Ishikawa (cell line): ENCODE measurements around the gene CST7.

Source experiments
- CEBPB ChIP-seq: IDR thresholded peaks from 2 replicates; pipeline ENCODE4 v1.6.1; 2012
- CREB1 ChIP-seq: IDR thresholded peaks from 2 replicates; pipeline ENCODE4 v1.6.1; 2012; ENCODE audit warnings: low read depth
- EGR1 ChIP-seq: IDR thresholded peaks from 2 replicates; pipeline ENCODE4 v1.6.1; 2012
- EP300 ChIP-seq: IDR thresholded peaks from 2 replicates; pipeline ENCODE4 v1.6.1; 2012; ENCODE audit warnings: borderline replicate concordance
- FOXM1 ChIP-seq: IDR thresholded peaks from 2 replicates; pipeline ENCODE4 v1.6.1; 2012; ENCODE audit warnings: low read depth, borderline replicate concordance
- MAX ChIP-seq: IDR thresholded peaks from 2 replicates; pipeline ENCODE4 v1.6.1; 2012
- NFIC ChIP-seq: IDR thresholded peaks from 2 replicates; pipeline ENCODE4 v1.6.1; 2012
- RAD21 ChIP-seq: IDR thresholded peaks from 2 replicates; pipeline ENCODE4 v1.6.1; 2012; ENCODE audit warnings: low read depth
- TAF1 ChIP-seq: IDR thresholded peaks from 2 replicates; pipeline ENCODE4 v1.6.1; 2012; ENCODE audit warnings: low read depth, mild to moderate bottlenecking
- TCF12 ChIP-seq: IDR thresholded peaks from 2 replicates; pipeline ENCODE4 v1.6.1; 2012; ENCODE audit warnings: low read depth
- TEAD4 ChIP-seq: IDR thresholded peaks from 2 replicates; pipeline ENCODE4 v1.6.1; 2012
- YY1 ChIP-seq: IDR thresholded peaks from 2 replicates; pipeline ENCODE4 v1.6.1; 2012; ENCODE audit warnings: low read depth
- ZBTB7A ChIP-seq: IDR thresholded peaks from 2 replicates; pipeline ENCODE4 v1.6.1; 2012; ENCODE audit warnings: low read depth
- TF ChIP-seq, protein P1 (sequence below): IDR thresholded peaks from 2 replicates; pipeline ENCODE4 v1.6.1; 2012; ENCODE audit warnings: low read depth, mild to moderate bottlenecking
- TF ChIP-seq, protein P2 (sequence below): IDR thresholded peaks from 2 replicates; pipeline ENCODE4 v1.6.1; 2012

CST7 gene

GRCh38 chr20:24960302-24960801 lies 11.3 kb downstream of the CST7 start:
- no peak for TF ChIP-seq CREB1

DNA sequence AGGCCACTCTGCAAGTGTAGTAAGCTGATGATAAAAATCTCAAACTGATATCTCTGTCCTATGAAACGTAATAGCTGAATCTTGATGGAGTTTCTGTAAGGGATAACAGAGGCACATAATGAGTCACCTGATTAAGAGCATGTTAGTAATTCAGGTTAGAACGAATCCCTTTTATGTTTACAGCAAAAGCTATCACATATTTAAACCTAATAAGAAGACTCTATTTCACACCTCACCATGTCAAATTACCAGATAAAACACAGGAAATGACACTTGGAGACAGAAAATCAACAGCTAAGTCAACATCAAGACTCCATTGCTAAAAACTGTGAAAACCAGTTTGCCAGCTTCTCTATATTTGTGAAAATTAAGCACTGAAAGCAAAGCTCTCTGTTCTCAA lies 11.8 kb downstream of the CST7 start:
- no peak for TF ChIP-seq TAF1
- no peak for TF ChIP-seq FOXM1
- no peak for TF ChIP-seq YY1

- no peak for TF ChIP-seq EGR1
- TF ChIP-seq, protein P1, sequence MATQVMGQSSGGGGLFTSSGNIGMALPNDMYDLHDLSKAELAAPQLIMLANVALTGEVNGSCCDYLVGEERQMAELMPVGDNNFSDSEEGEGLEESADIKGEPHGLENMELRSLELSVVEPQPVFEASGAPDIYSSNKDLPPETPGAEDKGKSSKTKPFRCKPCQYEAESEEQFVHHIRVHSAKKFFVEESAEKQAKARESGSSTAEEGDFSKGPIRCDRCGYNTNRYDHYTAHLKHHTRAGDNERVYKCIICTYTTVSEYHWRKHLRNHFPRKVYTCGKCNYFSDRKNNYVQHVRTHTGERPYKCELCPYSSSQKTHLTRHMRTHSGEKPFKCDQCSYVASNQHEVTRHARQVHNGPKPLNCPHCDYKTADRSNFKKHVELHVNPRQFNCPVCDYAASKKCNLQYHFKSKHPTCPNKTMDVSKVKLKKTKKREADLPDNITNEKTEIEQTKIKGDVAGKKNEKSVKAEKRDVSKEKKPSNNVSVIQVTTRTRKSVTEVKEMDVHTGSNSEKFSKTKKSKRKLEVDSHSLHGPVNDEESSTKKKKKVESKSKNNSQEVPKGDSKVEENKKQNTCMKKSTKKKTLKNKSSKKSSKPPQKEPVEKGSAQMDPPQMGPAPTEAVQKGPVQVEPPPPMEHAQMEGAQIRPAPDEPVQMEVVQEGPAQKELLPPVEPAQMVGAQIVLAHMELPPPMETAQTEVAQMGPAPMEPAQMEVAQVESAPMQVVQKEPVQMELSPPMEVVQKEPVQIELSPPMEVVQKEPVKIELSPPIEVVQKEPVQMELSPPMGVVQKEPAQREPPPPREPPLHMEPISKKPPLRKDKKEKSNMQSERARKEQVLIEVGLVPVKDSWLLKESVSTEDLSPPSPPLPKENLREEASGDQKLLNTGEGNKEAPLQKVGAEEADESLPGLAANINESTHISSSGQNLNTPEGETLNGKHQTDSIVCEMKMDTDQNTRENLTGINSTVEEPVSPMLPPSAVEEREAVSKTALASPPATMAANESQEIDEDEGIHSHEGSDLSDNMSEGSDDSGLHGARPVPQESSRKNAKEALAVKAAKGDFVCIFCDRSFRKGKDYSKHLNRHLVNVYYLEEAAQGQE: no peak
- TF ChIP-seq RAD21: no peak
- TF ChIP-seq ZBTB7A: no peak
- TF ChIP-seq EP300: no peak
- TF ChIP-seq, protein P2, sequence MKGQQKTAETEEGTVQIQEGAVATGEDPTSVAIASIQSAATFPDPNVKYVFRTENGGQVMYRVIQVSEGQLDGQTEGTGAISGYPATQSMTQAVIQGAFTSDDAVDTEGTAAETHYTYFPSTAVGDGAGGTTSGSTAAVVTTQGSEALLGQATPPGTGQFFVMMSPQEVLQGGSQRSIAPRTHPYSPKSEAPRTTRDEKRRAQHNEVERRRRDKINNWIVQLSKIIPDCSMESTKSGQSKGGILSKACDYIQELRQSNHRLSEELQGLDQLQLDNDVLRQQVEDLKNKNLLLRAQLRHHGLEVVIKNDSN: no peak
- TF ChIP-seq TAF1: no peak
- TF ChIP-seq TEAD4: no peak
- no peak for TF ChIP-seq TCF12
- TF ChIP-seq CEBPB: no peak
- no peak for TF ChIP-seq FOXM1
- no peak for TF ChIP-seq CREB1
- TF ChIP-seq YY1: no peak
- TF ChIP-seq MAX: no peak
These were observed 12.5 kb downstream of the CST7 start for GRCh38 chr20:24961384-24962181.

GRCh38 chr20:24962182-24962492 lies 13.1 kb downstream of the CST7 start:
- TF ChIP-seq YY1 (no peak), EP300 (no peak), FOXM1 (no peak), EGR1 (no peak), CEBPB (no peak), TEAD4 (no peak), ZBTB7A (no peak), MAX (no peak), CREB1 (no peak), NFIC (no peak), TCF12 (no peak), TAF1 (no peak), RAD21 (no peak)
- TF ChIP-seq, protein P2: no peak
- TF ChIP-seq, protein P1: no peak

- TF ChIP-seq, protein P2: no peak
- TF ChIP-seq, protein P1: no peak
- TF ChIP-seq TEAD4 (no peak), CREB1 (no peak), YY1 (no peak), NFIC (no peak), ZBTB7A (no peak), EP300 (no peak), TAF1 (no peak), FOXM1 (no peak), TCF12 (no peak), RAD21 (no peak), EGR1 (no peak), CEBPB (no peak), MAX (no peak)
These were observed 13.4 kb downstream of the CST7 start for GRCh38 chr20:24962510-24962909.
